NCI-H2081 treated with DMSO at 0.1 percent for 48 hours (cell line): ENCODE results near the gene SH3BGRL3.
"Not testable (repeated sequence)": the region's sequence is repeated elsewhere in the genome, so short reads cannot be mapped to it uniquely, and the experiment has no call there.

ENCODE experiments used
- DNase-seq: peaks from one replicate; lab custom pipeline; 2025; lab: John Stamatoyannopoulos, UW

SH3BGRL3 gene

GRCh38 chr1:26317146-26317545 is 37.3 kb downstream of the SH3BGRL3 start:
- no peak for DNase-seq

GRCh38 chr1:26317612-26318337 is 37.9 kb downstream of the SH3BGRL3 start, which contains the start of gene CD52:
Gene CD52, plus strand, starts transcription at chr1:26317958. Its CDS starts 60 bp downstream, at chr1:26318018.
- no peak for DNase-seq

- DNase-seq: no peak
Measured at GRCh38 chr1:26318338-26319064, 38.6 kb downstream of the SH3BGRL3 start.

- no peak for DNase-seq
Measured at GRCh38 chr1:26320896-26321295, 41.0 kb downstream of the SH3BGRL3 start.

GRCh38 chr1:26321315-26322041 is 41.6 kb downstream of the SH3BGRL3 start:
- DNase-seq: no peak

GRCh38 chr1:26322042-26322331 is 42.1 kb downstream of the SH3BGRL3 start:
- DNase-seq: no peak

GRCh38 chr1:26323382-26323781 is 43.5 kb downstream of the SH3BGRL3 start:
- DNase-seq: no peak

GRCh38 chr1:26324550-26324949 is 44.7 kb downstream of the SH3BGRL3 start:
- no peak for DNase-seq

- DNase-seq: no peak
Measured at GRCh38 chr1:26327956-26328362, 48.1 kb downstream of the SH3BGRL3 start.

- no peak for DNase-seq
Measured at GRCh38 chr1:26328597-26328996, 48.7 kb downstream of the SH3BGRL3 start.

GRCh38 chr1:26329380-26329779 is 49.5 kb downstream of the SH3BGRL3 start:
- not testable (repeated sequence) for DNase-seq

GRCh38 chr1:26330276-26330675 is 50.4 kb downstream of the SH3BGRL3 start:
- no peak for DNase-seq
